Neuronal stem cell (in vitro differentiated cells): ENCODE results near the gene LRRC14B.

Experiments used
- DNase-seq: peaks from one replicate; pipeline ENCODE4 v3.0.0-alpha.2; 2013; ENCODE audit warnings: low spot score
- H2AFZ ChIP-seq: one replicate; pipeline ENCODE4 v1.6.1; 2013; ENCODE audit warnings: mild to moderate bottlenecking, low read length, inconsistent platforms
- H2AK5ac ChIP-seq: 2 replicates; pipeline ENCODE4 v1.6.1; 2013; ENCODE audit warnings: low read depth, mild to moderate bottlenecking, inconsistent platforms, low read length, moderate library complexity, mixed read lengths
- H2BK120ac ChIP-seq: 2 replicates; pipeline ENCODE4 v1.6.1; 2013; ENCODE audit warnings: low read depth, mild to moderate bottlenecking, inconsistent platforms, low read length, moderate library complexity, mixed read lengths
- H2BK12ac ChIP-seq: one replicate; pipeline ENCODE4 v1.6.1; 2013; ENCODE audit warnings: low read length, inconsistent platforms
- H2BK15ac ChIP-seq: 2 replicates; pipeline ENCODE4 v1.6.1; 2013; ENCODE audit warnings: mild to moderate bottlenecking, low read length, inconsistent platforms, mixed read lengths
- H2BK5ac ChIP-seq: one replicate; pipeline ENCODE4 v1.6.1; 2013; ENCODE audit warnings: inconsistent platforms, mild to moderate bottlenecking, low read length, moderate library complexity
- H3K14ac ChIP-seq: one replicate; pipeline ENCODE4 v1.6.1; 2013; ENCODE audit warnings: low read length, inconsistent platforms
- H3K18ac ChIP-seq: 2 replicates; pipeline ENCODE4 v1.6.1; 2013; ENCODE audit warnings: low read length, inconsistent platforms
- H3K23ac ChIP-seq: 2 replicates; pipeline ENCODE4 v1.6.1; 2013; ENCODE audit warnings: low read depth, mild to moderate bottlenecking, mixed read lengths, low read length, inconsistent platforms; ENCODE audit not compliant: poor library complexity
- H3K27ac ChIP-seq: replicated peaks from 3 replicates; pipeline ENCODE4 v1.5.1; 2013; ENCODE audit warnings: low read length, inconsistent platforms
- H3K27me3 ChIP-seq, 3 experiments: 2 replicates each; pipeline ENCODE4 v1.6.1; 2013; ENCODE audit warnings: low read length in 3 of 3, mild to moderate bottlenecking in 2 of 3, inconsistent platforms in 1 of 3, low read depth in 1 of 3, mixed read lengths in 1 of 3, moderate library complexity in 1 of 3; ENCODE audit not compliant: control insufficient read depth in 3 of 3, insufficient read depth in 3 of 3
- H3K36me3 ChIP-seq, 2 donors: replicated peaks in 1 of 2; 2 replicates each; pipeline ENCODE4 v1.6.1; 2013; ENCODE audit warnings: low read length in 2 of 2; ENCODE audit not compliant: control insufficient read depth in 2 of 2, insufficient read depth in 2 of 2
- H3K4ac ChIP-seq: 2 replicates; pipeline ENCODE4 v1.6.1; 2013; ENCODE audit warnings: inconsistent platforms, mild to moderate bottlenecking, low read length, moderate library complexity
- H3K4me1 ChIP-seq, 2 donors: 1 replicate in 1 of 2; 2 replicates in 1 of 2; pipeline ENCODE4 v1.6.1; 2013; ENCODE audit warnings: low read length in 2 of 2, low read depth in 1 of 2; ENCODE audit not compliant: control insufficient read depth in 2 of 2, insufficient read depth in 1 of 2
- H3K4me2 ChIP-seq: one replicate; pipeline ENCODE4 v1.6.1; 2013; ENCODE audit warnings: mild to moderate bottlenecking, low read length, inconsistent platforms; ENCODE audit not compliant: insufficient read depth, poor library complexity, severe bottlenecking
- H3K4me3 ChIP-seq, 2 donors: 2 replicates each; pipeline ENCODE4 v1.5.1; 2013; ENCODE audit warnings: low read length in 2 of 2, mild to moderate bottlenecking in 2 of 2, inconsistent platforms in 1 of 2, moderate library complexity in 1 of 2
- H3K79me1 ChIP-seq: one replicate; pipeline ENCODE4 v1.6.1; 2013; ENCODE audit warnings: low read depth, mild to moderate bottlenecking, inconsistent platforms, low read length, moderate library complexity
- H3K9ac ChIP-seq: one replicate; pipeline ENCODE4 v1.6.1; 2013; ENCODE audit warnings: mild to moderate bottlenecking, low read depth, low read length, inconsistent platforms; ENCODE audit not compliant: poor library complexity
- H3K9me3 ChIP-seq, 2 donors: replicated peaks in 1 of 2; 2 replicates each; pipeline versions ENCODE3 to v1.6.1; 2013; ENCODE audit warnings: low read length in 2 of 2, mild to moderate bottlenecking in 2 of 2, inconsistent platforms in 1 of 2, low read depth in 1 of 2, mixed read lengths in 1 of 2, moderate library complexity in 1 of 2; ENCODE audit not compliant: control insufficient read depth in 2 of 2, insufficient read depth in 1 of 2
- H4K8ac ChIP-seq: one replicate; pipeline ENCODE4 v1.6.1; 2013; ENCODE audit warnings: low read depth, mild to moderate bottlenecking, inconsistent platforms, low read length, moderate library complexity
- H4K91ac ChIP-seq: one replicate; pipeline ENCODE4 v1.6.1; 2013; ENCODE audit warnings: low read length, low read depth, mild to moderate bottlenecking, inconsistent platforms; ENCODE audit not compliant: poor library complexity
- WGBS, 2 donors: extraction: QIAGEN DNeasy Blood & Tissue Kit; methylation state at CpG; one replicate each; pipeline ENCODE4 v1.1.7; 2013; ENCODE audit warnings: missing lambda C conversion rate in 2 of 2, mixed read lengths in 1 of 2; ENCODE audit not compliant: insufficient read length in 2 of 2, insufficient replicate concordance in 1 of 2; ENCODE audit errors: extremely low coverage in 2 of 2; 5-methylcytosine and 5-hydroxymethylcytosine counted together

Gene LRRC14B

DNA sequence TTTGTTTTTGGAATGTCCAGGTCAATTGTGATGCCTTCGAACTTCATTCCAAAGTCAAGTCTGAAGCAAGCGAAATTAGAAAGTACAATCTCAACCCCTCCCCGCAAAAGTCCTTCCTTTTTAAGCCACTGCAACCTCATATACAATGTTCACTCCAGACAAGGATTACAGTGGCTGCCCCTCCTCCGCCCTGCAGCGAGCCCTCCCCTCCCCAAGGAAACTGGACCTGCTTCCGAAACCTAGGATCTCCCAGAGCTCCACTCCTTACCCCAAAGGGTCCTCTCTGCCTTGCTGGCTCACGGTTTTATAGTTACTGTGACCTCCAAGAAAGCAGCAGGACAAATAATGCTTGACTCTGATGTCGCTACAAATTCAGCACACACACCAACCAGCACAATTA, 10.4 kb downstream of the LRRC14B start:
- peaks cover 19 to 47% of the 10 kb centered on the region in 2 donors for H3K36me3 ChIP-seq
- H3K14ac ChIP-seq = no peak overlapping the region
- H4K91ac ChIP-seq = no peak overlapping the region
- no peak overlapping the region for H4K8ac ChIP-seq
- no peak overlapping the region for H3K4me3 ChIP-seq
- no peak overlapping the region for H2AFZ ChIP-seq
- no peak overlapping the region for H3K18ac ChIP-seq
- peaks cover 2 to 8% of the 10 kb centered on the region in 2 donors for H3K4me1 ChIP-seq
- no peak overlapping the region for H3K27ac ChIP-seq
- peaks cover 18% of the 10 kb centered on the region for H3K79me1 ChIP-seq
- no peak for DNase-seq
- H2BK5ac ChIP-seq = no peak overlapping the region
- H2BK12ac ChIP-seq = no peak overlapping the region
- H2BK120ac ChIP-seq = no peak overlapping the region
- no peak overlapping the region for H2AK5ac ChIP-seq
- H3K23ac ChIP-seq = no peak overlapping the region
- H3K9ac ChIP-seq = no peak overlapping the region
- H3K4me2 ChIP-seq = no peak overlapping the region
- H3K27me3 ChIP-seq = no peaks in the 10 kb centered on the region
- no peak overlapping the region for H3K4ac ChIP-seq
- H3K9me3 ChIP-seq = peaks cover 0 to 2% of the 10 kb centered on the region in 2 donors
- no peak overlapping the region for H2BK15ac ChIP-seq
- no CpG with 5 or more reads among the region's 8 CpGs for WGBS, 2 donors

DNA sequence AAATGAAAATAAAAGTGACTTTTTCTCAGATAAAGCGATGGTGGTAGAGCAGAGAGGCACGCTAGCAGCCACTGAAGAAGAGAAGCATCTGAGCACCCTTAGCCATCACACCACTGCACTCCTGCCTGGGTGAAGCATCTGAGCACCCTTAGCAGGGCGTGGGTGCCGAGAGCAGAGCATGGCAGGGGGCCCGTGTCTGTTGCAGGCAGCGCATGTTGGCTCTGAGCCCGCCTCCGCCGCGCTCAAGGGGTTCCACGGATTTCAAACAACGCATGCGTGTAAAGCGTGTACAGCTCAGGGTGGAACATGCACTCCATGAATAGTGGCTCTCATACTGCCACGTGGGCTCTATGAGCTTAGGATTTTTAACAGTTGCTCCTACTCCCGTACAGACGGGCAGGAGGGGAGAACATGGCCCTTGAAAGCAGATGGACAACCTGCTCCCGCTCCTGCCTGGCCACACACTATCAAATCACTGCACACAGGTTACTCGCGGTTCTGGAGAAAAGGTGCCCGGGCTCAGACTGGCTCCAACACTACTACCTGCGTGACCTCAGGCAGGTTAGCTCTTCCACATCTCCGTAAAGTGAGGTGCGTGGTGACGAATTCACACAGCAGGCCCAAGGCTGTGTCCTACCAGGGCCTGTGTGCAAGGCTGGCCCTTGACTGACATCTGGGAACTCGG, 12.1 kb downstream of the LRRC14B start:
- Histone ChIP-seq H3K9ac (no peak overlapping the region), H4K8ac (no peak overlapping the region), H2BK5ac (no peak overlapping the region), H3K14ac (no peak overlapping the region), H3K4me3 (no peak overlapping the region), H3K4ac (no peak overlapping the region), H3K36me3 (peaks cover 19 to 60% of the 10 kb centered on the region in 2 donors), H3K9me3 (peaks cover 0 to 2% of the 10 kb centered on the region in 2 donors), H2AK5ac (no peak overlapping the region), H3K4me1 (peaks cover 2 to 7% of the 10 kb centered on the region in 2 donors), H2BK12ac (no peak overlapping the region), H3K4me2 (no peak overlapping the region), H3K18ac (no peak overlapping the region), H3K23ac (peak overlapping the region; percentile 66), H4K91ac (no peak overlapping the region), H3K27ac (no peak overlapping the region), H2AFZ (no peak overlapping the region), H2BK120ac (no peak overlapping the region), H2BK15ac (no peak overlapping the region), H3K27me3 (no peaks in the 10 kb centered on the region), H3K79me1 (peaks cover 19% of the 10 kb centered on the region)
- no CpG with 5 or more reads among the region's 26 CpGs for WGBS, 2 donors
- DNase-seq = no peak

DNA sequence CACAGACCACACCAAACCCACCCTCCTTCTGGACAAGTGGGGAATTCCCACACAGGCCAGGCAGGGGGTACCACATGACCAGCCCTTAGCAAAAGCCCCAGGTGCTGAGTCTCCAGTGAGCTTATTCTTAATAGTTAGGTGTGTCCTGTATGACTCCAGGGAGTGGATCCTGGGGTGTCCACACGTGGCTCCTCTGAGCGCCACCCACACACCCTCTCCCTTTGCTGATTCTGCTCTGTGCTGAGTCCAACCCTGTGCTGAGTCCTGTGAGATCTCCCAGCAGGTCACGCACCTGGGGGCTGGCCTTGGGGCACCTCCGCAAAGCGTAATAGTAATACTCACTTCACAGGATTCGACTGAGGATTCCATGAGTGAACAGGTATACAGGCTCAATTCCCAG, 12.7 kb downstream of the LRRC14B start:
- Histone ChIP-seq H3K4me1 (peaks cover 2 to 7% of the 10 kb centered on the region in 2 donors), H3K18ac (no peak overlapping the region), H2BK120ac (no peak overlapping the region), H3K27me3 (no peaks in the 10 kb centered on the region), H3K23ac (no peak overlapping the region), H3K27ac (no peak overlapping the region), H3K9ac (no peak overlapping the region), H4K91ac (no peak overlapping the region), H2AK5ac (no peak overlapping the region), H2BK15ac (no peak overlapping the region), H3K9me3 (peaks cover 0 to 2% of the 10 kb centered on the region in 2 donors), H3K4ac (no peak overlapping the region), H2BK12ac (no peak overlapping the region), H2AFZ (no peak overlapping the region), H3K4me3 (no peak overlapping the region), H3K14ac (no peak overlapping the region), H3K36me3 (peaks cover 19 to 60% of the 10 kb centered on the region in 2 donors), H3K79me1 (peaks cover 19% of the 10 kb centered on the region), H4K8ac (no peak overlapping the region), H2BK5ac (no peak overlapping the region), H3K4me2 (no peak overlapping the region)
- no peak for DNase-seq
- WGBS, 2 donors = no CpG with 5 or more reads among the region's 6 CpGs

DNA sequence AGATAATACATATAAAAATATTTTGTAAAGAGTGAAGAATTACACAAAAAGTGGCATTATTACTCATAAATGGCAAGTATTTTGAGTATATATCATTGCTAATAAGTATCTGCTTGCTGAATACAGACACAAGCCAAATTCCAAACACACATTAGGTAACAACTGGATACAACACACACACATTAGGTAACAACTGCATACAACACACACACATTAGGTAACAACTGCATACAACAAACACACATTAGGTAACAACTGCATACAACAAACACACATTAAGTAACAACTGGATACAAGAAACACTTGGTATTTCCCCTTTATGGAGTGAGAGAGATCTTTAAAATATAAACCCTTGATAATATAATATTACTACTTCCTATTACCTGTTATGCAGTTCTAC, 13.2 kb downstream of the LRRC14B start:
- Histone ChIP-seq H3K36me3 (peaks cover 19 to 60% of the 10 kb centered on the region in 2 donors), H3K4me1 (peaks cover 2 to 7% of the 10 kb centered on the region in 2 donors), H2BK5ac (no peak overlapping the region), H3K18ac (no peak overlapping the region), H3K9me3 (peaks cover 0 to 2% of the 10 kb centered on the region in 2 donors), H3K4me2 (no peak overlapping the region), H2BK120ac (no peak overlapping the region), H3K4me3 (no peak overlapping the region), H3K27me3 (no peaks in the 10 kb centered on the region), H3K27ac (no peak overlapping the region), H3K4ac (no peak overlapping the region), H2BK15ac (no peak overlapping the region), H4K91ac (no peak overlapping the region), H3K9ac (no peak overlapping the region), H4K8ac (no peak overlapping the region), H2AFZ (no peak overlapping the region), H3K23ac (no peak overlapping the region), H3K79me1 (peaks cover 19% of the 10 kb centered on the region), H2AK5ac (no peak overlapping the region), H2BK12ac (no peak overlapping the region), H3K14ac (no peak overlapping the region)
- no peak for DNase-seq
